H1 (cell line): Measurements from ENCODE around the gene SYNPO. TPM values are rescaled to one million over a fixed set of nuclear protein-coding genes. Genes with fewer than 3 reads are reported as not detected.

Experiments used
- BRCA1 ChIP-seq: IDR thresholded peaks from 2 replicates; pipeline ENCODE4 v1.6.1; 2012; ENCODE audit warnings: low read depth, low read length, improper control_type of control experiment
- CHD1 ChIP-seq: IDR thresholded peaks from 2 replicates; pipeline ENCODE4 v1.6.1; 2012; ENCODE audit warnings: low read depth, low read length, improper control_type of control experiment
- CHD7 ChIP-seq: fragments of 300-600 bp; sonication (generic); IDR thresholded peaks from 2 replicates; pipeline ENCODE4 v1.7.1; 2012; ENCODE audit warnings: low read length, moderate library complexity, mild to moderate bottlenecking, inconsistent platforms; ENCODE audit not compliant: insufficient replicate concordance
- HDAC2 ChIP-seq, 2 experiments: fragments of 300-600 bp in 1 of 2; sonication (generic) in 1 of 2; IDR thresholded peaks; 2 replicates each; pipeline ENCODE4 v1.6.1; 2011 to 2012; ENCODE audit warnings: low read depth in 2 of 2, low read length in 2 of 2, mild to moderate bottlenecking in 2 of 2, moderate library complexity in 2 of 2, borderline replicate concordance in 1 of 2, inconsistent platforms in 1 of 2
- HDAC6 ChIP-seq: IDR thresholded peaks from one replicate; pipeline ENCODE4 v1.7.1; 2012; ENCODE audit warnings: low read depth, mild to moderate bottlenecking, inconsistent platforms, low read length, moderate library complexity
- MAFK ChIP-seq: IDR thresholded peaks from 2 replicates; pipeline ENCODE4 v1.6.1; 2012; ENCODE audit warnings: low read depth, mild to moderate bottlenecking, improper control_type of control experiment, low read length
- PHF8 ChIP-seq: fragments of 200-600 bp; sonication (generic); conservative IDR thresholded peaks from 2 replicates; pipeline ENCODE4 v1.7.1; 2012; ENCODE audit warnings: low read depth, mild to moderate bottlenecking, inconsistent platforms, low read length, moderate library complexity
- POLR2AphosphoS5 ChIP-seq: IDR thresholded peaks from 2 replicates; pipeline ENCODE4 v1.6.1; 2011; ENCODE audit warnings: low read depth, low read length
- SP1 ChIP-seq: IDR thresholded peaks from 2 replicates; pipeline ENCODE4 v1.6.1; 2011; ENCODE audit warnings: low read depth, low read length
- SP2 ChIP-seq: IDR thresholded peaks from 2 replicates; pipeline ENCODE4 v1.6.1; 2012; ENCODE audit warnings: mild to moderate bottlenecking, low read length, inconsistent platforms
- TAF1 ChIP-seq: IDR thresholded peaks from 2 replicates; pipeline ENCODE4 v1.6.1; 2011; ENCODE audit warnings: mild to moderate bottlenecking, low read depth, low read length
- TAF7 ChIP-seq: optimal IDR thresholded peaks from 2 replicates; pipeline ENCODE3; 2011; ENCODE audit warnings: low read depth, mild to moderate bottlenecking, inconsistent platforms, low read length, moderate library complexity, borderline replicate concordance
- ZNF274 ChIP-seq: IDR thresholded peaks from 2 replicates; pipeline ENCODE4 v1.7.0; 2012; ENCODE audit warnings: low read length, borderline replicate concordance; ENCODE audit errors: extremely low read depth
- polyA plus RNA-seq, 7 experiments: library from polyadenylated mRNA; depleted of rRNA in 3 of 7; stranded (reverse) in 5 of 7; unstranded in 2 of 7; fragments of >200 nt in 5 of 7; fragments of 200-250 nt in 2 of 7; gene quantifications; 1 replicate in 5 of 7; 2 replicates in 1 of 7; 4 replicates in 1 of 7; pipeline versions ENCODE4 v1.2.1 to v1.2.3, GENCODE V29; 2011 to 2013; ENCODE audit warnings: missing spikeins in 2 of 7, mixed read lengths in 2 of 7
- total RNA-seq: library from RNA; stranded (reverse); fragmentation: NEBNext Ultra II Directional; extraction: Animal tissue kit (Norgen Biotek cat#: 25700); gene quantifications from 2 replicates; pipeline ENCODE4 v1.2.1, GENCODE V29; 2021

The SYNPO gene
- total and polyA plus RNA-seq, 2 of the 8 experiments (the other 6 are each of a cell fraction or from before 2014, with no cell fraction given): 2.3 TPM

GRCh38 chr5:150642567-150642927 is 2.1 kb downstream of the SYNPO start (continued):
- no peak for TF ChIP-seq CHD7
- TF ChIP-seq CHD1: no peak
- no peak for TF ChIP-seq HDAC6
- no peak for TF ChIP-seq HDAC2 (IDR thresholded peaks at IDR 0.05; ENCODE audit: borderline replicate concordance in 1 of 2, low read depth in 2 of 2, low read length in 2 of 2)
- TF ChIP-seq ZNF274: no peak
- no peak for TF ChIP-seq TAF1
- no peak for TF ChIP-seq PHF8
- no peak for TF ChIP-seq BRCA1
- TF ChIP-seq SP1: no peak
- no peak for TF ChIP-seq SP2
- no peak for TF ChIP-seq POLR2AphosphoS5
- TF ChIP-seq MAFK: no peak
- TF ChIP-seq TAF7: no peak
